ENCODE data around the gene SPI1.
"Not testable (repeated sequence)": the region's sequence is repeated elsewhere in the genome, so short reads cannot be mapped to it uniquely, and the experiment has no call there.

Gene SPI1

GRCh38 chr11:47340980-47341775, 37.2 kb downstream of the SPI1 start:
- DNase-seq (ENCODE audit: low read depth in 2 of 2) = no peak

DNA sequence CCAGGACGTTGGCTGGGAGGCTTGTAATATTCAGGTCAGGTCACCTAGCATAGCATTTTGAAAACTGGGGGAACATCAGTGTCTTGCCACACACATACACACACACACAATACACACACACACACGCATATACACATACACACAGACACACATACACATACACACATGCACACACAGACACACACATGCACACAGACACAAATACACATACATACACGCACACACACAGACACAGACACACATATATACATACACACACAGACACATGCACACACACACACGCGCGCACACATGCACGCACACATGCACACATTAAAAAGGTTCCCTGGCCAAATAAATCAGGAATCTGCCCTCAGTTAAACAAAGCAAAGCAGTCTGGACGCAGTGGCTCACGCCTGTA, 38.3 kb downstream of the SPI1 start:
- DNase-seq (ENCODE audit: low read depth in 2 of 2) = no peak

DNA sequence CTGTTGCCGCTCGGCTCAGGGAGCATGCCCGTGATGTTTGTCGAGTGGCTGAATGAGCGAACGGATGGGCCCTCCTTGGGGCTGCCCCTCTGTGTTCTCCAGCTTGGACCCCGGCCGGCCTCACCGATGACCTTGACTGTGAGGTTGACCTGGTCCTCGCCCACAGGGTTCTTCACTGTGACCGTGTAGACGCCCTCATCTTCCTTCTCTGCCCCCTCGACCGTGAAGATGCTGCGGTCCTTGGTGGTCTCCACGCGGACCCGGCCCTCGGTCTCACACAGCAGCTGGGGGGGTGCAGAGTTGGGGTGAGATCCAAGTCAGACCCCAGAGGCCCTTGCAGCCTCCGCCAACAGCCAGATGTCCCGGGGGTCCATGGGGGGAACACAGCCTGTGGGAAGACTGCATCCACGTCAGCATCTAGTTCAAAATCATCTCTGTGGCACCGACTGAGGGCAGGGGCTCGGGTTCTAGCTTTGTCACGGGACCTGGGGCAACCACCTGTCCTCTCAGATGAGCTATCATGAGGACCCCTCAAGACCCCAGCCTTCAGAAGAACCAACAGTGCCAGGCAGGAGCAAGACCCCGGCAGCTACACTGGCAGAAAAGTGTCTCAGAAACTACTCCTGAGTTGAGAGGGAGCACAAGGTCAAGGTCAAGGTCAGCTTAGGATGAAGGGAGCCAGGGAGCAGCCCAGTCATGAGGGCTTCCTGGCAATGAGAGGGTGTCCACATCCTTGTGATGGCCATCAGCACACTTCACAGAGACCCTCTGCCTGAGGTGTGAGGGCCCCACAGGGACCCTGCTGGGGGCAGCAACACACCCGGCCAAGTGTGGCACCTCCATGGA, 39.7 kb downstream of the SPI1 start:
- DNase-seq (ENCODE audit: low read depth in 2 of 2) = no peak

DNA sequence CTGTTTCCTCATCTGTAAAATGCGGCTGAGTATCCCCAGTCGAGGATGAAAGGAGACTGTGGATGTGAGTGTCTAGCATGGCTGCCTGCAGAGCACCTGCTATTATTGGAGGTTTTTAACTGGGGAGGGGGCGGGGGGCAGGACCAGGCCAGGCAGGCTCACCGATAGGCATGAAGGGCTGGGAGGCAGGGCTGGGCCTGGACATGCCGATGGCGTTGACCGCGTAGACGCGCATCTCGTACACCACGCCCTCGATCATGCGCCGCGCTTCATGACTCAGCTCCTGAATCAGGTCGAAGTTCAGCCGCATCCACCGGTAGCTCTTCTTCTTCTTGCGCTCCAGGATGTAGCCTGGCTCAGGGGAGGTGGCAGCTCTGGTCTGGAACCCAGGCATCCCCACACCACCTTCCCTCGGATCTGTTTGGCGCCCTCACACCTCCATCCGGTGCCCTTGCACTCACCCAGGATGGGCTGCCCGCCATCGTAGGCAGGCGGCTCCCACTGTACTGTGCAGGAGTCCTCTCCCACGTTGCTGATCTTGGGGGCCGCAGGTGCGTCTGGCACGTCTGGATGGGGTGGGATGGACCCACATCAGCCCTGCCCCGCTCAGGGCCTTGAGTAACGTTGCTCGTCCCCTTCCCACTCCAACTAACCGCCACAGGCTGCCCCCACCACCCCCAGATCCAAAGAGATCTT, 41.0 kb downstream of the SPI1 start:
- no peak for DNase-seq (ENCODE audit: low read depth in 2 of 2)

DNA sequence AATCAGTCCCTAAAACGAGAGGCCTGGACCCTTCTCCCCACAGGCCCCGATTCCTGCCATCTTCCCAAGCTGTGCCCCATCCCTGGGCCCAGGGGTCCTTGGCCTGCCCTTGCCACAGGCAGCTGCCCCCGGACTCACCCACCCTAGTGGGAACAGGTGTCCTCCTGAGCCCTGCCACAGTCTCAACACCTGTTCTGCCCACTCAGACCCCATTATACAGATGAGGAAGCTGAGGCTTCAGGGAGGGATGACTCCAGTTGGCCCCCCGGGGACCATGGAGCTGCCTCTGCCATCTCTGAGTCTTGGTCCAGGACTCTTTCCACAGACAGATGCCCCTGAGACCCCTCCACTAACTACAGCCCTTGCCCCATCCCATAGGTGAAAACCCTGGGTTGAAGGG, 41.8 kb downstream of the SPI1 start:
- no peak for DNase-seq (ENCODE audit: low read depth in 2 of 2)

DNA sequence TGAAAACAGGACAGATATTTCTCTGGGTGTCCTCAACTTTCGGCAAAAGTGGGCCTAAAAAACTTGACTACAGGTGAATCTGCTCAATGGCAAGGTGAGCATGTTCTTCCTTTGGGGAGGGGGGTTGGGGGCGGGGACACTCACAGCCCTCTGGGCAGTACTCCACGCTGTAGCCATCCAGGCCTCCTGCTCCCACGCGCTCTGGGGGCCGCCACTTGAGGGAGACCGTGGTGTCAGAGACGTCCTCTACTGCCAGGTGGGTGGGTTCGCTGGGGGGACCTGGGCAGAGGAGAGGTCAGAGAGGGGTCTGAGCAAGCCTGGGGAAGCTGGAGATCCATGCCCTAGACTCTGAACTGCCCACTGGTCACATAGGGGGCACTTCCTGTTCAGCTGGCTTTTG, 42.6 kb downstream of the SPI1 start:
- no peak for DNase-seq (ENCODE audit: low read depth in 2 of 2)

DNA sequence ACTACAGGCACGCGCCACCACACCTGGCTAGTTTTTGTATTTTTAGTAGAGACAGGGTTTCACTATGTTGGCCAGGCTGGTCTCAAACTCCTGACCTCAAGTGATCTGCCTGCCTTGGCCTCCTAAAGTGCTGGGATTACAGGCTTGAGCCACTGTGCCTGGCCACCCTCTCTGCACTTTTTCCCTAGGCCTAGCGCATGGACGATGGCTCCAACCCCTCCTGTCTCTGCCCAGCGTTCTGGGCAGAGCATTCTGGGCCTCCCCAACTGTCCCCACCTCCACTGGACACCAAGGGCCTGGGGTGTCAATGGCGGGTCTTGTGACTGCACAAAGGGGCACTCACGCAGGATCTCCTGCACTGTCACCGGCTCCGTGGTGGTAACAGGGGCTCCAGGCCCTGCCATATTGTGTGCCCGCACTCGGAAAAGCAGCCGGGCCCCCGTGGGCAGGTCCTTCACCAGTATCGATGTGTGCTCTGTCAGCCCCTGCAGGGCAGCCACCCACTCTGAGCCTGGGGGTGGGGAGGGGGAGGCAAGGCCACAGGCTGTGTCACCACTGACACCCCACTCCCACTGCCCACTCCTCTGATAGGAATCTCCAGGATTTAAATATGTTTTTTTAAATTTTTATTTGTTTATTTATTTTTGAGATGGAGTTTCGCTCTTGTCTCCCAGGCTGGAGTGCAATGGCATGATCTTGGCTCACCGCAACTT, 43.5 kb downstream of the SPI1 start:
- DNase-seq (ENCODE audit: low read depth in 2 of 2) = not testable (repeated sequence)

DNA sequence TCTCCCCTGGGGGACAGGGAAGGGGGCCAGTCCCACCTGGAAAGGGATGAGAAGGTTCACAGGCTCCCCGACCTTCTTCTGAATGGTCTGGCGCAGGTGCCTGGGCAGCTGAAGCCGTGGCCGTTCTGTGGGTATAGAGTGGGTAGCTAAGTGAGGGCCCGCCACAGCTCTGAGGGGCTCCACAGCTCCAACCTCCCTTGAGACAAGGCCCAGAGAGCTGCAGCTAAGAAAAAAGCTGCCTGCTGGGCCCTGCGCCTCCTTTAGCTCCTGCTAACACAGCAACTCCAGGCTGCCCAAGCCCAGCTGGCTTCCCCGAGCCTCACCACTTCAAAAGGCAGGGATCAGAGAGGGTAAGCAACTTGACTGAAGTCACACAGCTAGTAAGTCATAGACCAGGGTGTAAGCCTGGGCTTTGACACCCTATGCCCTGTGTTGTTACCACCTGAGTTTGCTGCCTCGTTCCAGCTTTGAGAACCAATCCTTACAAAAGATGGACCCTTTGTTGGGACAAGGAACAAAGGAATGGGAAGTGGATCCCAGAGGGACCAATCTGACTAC, 44.4 kb downstream of the SPI1 start:
- no peak for DNase-seq (ENCODE audit: low read depth in 2 of 2)

GRCh38 chr11:47333526-47333845, 44.9 kb downstream of the SPI1 start:
- DNase-seq (ENCODE audit: low read depth in 2 of 2) = no peak

GRCh38 chr11:47332791-47333525, 45.4 kb downstream of the SPI1 start:
- DNase-seq (ENCODE audit: low read depth in 2 of 2) = no peak

DNA sequence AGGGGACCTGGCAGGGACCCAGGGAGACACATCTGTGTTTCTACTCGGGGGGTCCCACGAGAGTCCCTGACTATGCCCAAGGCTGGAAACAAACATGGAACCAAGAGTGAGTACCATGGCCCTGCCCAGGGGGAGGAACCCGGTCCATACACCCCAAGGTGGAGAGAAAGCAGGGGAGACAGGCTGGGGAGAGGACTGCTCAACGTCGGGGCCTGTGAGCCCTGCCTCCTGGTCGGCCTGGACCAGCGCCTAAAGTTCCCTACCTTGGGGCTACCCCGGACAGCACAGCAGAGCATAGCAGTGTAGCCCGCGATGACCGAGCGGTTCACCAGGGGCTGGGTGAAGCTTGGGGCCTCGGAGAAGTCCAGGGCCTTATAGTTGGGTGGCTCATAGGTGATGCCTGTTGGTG, 46.0 kb downstream of the SPI1 start:
- DNase-seq (ENCODE audit: low read depth in 2 of 2) = no peak

GRCh38 chr11:47331454-47332302, 46.7 kb downstream of the SPI1 start:
- no peak for DNase-seq (ENCODE audit: low read depth in 2 of 2)

- DNase-seq (ENCODE audit: low read depth in 2 of 2) = no peak
Measured at GRCh38 chr11:47329987-47330931, 48.1 kb downstream of the SPI1 start.

DNA sequence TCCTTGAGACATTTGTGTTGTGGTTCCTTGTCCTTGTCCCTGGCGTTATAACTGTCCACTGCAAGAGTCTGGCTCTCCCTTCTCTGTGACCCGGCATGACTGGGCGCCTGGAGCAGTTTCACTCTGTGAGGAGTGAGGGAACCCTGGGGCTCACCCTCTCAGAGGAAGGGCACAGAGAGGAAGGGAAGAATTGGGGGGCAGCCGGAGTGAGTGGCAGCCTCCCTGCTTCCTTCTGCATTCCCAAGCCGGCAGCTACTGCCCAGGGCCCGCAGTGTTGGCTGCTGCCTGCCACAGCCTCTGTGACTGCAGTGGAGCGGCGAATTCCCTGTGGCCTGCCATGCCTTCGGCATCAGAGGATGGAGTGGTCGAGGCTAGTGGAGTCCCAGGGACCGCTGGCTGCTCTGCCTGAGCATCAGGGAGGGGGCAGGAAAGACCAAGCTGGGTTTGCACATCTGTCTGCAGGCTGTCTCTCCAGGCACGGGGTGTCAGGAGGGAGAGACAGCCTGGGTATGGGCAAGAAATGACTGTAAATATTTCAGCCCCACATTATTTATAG, 48.8 kb downstream of the SPI1 start:
- no peak for DNase-seq (ENCODE audit: low read depth in 2 of 2)

GRCh38 chr11:47328449-47329390, 49.6 kb downstream of the SPI1 start:
- no peak for DNase-seq (ENCODE audit: low read depth in 2 of 2)

DNA sequence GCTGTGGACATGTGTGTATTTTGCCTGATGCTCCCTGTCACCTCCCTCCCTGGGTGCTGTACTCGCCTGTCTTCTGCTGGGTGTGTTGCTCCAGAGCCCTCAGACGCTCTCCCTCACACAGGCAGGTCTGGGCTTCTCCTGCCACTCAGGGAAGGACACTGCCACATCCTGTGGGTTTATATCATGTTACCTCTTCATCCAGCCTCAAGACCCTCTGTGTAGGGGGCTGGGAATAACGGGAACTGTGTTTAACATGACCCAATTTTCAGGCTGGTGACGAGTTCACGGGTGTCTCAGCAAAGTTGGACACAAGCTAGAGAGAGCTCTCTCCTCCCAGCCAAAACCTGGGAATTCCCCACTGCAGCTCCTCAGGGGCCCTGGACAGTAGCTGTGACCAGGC, 50.4 kb downstream of the SPI1 start:
- no peak for DNase-seq (ENCODE audit: low read depth in 2 of 2)

GRCh38 chr11:47327025-47327424, 51.3 kb downstream of the SPI1 start:
- no peak for DNase-seq (ENCODE audit: low read depth in 2 of 2)
